ENCODE results near the gene SPATA24. TPM values are rescaled to one million over a fixed set of nuclear protein-coding genes. Genes with fewer than 3 reads are reported as not detected.

The SPATA24 gene
- total and polyA plus RNA-seq, 2 of the 13 experiments (the other 11 are each of a cell fraction or from before 2014, with no cell fraction given), result 6.0 to 11.1 TPM

DNA sequence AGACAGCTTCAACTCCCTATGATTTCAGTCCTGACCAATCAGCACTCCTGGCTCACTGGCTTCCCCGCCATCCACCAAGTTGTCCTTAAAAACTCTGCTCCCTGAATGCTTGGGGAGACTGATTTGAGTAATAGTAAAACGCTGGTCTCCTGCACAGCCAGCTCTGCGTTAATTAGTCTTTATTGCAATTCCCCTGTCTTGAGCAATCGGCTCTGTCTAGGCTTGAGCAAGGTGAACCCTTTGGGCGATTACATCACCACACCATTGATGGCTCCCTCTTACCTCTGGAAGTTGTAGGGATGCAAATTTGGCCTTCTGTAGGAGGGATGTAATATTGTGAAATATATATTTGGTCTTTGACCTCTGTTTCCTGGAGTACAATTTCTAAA lies 17.8 kb downstream of the SPATA24 start (continued):
- TF ChIP-seq ZNF770 (CRISPR knock-in tag; IDR thresholded peaks at IDR 0.05) (no peak), TRIM22 (IDR thresholded peaks at IDR 0.05) (no peak), STAT5B (CRISPR knock-in tag; IDR thresholded peaks at IDR 0.05) (no peak), ATF7 (IDR thresholded peaks at IDR 0.05) (no peak), ATF7 (CRISPR knock-in tag; IDR thresholded peaks at IDR 0.05) (no peak), ATF4 (CRISPR knock-in tag; IDR thresholded peaks at IDR 0.05) (peak in 1 of 2 experiments; percentile 79; a peak in 1 of 4 replicates), NFE2L2 (IDR thresholded peaks at IDR 0.05; ENCODE audit: low read length) (no peak), MTERF4 (CRISPR knock-in tag; IDR thresholded peaks at IDR 0.05) (no peak), ZNF768 (CRISPR knock-in tag; IDR thresholded peaks at IDR 0.05) (no peak), YEATS2 (CRISPR knock-in tag; IDR thresholded peaks at IDR 0.05; ENCODE audit: borderline replicate concordance) (no peak), AKAP8 (CRISPR knock-in tag; IDR thresholded peaks at IDR 0.05) (no peak), HINFP (CRISPR knock-in tag; IDR thresholded peaks at IDR 0.05; ENCODE audit: low read depth) (no peak), LRRFIP1 (CRISPR knock-in tag; conservative IDR thresholded peaks at IDR 0.05) (no peak), ZNF276 (CRISPR knock-in tag; IDR thresholded peaks at IDR 0.05; ENCODE audit: low read depth) (no peak), HNF4A (CRISPR knock-in tag; IDR thresholded peaks at IDR 0.05) (peak; percentile 49; the same call in 1 of the 2 replicates), TCF7 (IDR thresholded peaks at IDR 0.05; ENCODE audit: low read depth) (no peak)

Measured in HepG2 (cell line).